DLD1 (cell line): ENCODE measurements around the gene SPAG17.

ENCODE experiments used
- in situ Hi-C: cut with HindIII; loops from 2 replicates; pipeline ENCODE4 v1.10.0; 2017; ENCODE audit warnings: low sequenced_read_pairs

The SPAG17 gene

DNA sequence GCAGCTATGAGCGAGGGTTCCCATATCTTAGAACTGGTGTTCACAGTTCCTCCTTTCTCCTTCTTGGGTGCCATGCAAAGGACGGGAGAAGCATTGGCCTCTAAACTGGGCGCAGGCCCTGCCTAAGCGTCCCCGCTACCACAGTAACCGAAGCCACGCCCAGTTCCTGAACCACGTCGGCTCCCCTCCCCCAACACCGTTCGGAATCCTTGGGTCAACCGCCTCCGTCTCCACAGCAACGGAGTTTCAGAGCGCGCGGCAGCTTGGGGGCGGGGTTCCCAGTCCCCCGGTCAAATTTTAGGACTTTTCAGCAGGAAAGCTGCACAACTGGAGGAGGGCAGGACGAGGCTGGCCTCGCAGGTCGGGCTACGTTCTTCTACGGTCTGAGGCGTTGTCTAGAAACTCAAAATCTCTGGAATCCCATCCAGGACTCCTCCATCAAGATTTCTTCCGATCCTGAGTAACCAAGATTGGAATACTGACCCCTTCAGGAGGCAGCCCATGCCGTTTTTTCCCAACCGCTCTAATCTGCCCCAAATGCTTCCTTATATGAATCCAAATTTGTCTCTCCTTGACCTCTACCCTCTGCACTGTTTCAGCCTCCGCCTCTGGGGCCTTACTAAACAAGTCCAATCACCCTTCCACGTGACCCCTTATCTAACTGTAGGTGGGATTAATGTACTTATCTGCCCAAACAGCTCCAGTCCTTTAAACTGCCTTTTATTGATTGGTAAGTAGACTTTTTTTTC is at the start of gene SPAG17:
SPAG17 (minus strand) TSS at position 145 of the 749 bp plus-strand sequence; CDS start at position 74, 71 bp downstream.
- in situ Hi-C loops = no loop called here

DNA sequence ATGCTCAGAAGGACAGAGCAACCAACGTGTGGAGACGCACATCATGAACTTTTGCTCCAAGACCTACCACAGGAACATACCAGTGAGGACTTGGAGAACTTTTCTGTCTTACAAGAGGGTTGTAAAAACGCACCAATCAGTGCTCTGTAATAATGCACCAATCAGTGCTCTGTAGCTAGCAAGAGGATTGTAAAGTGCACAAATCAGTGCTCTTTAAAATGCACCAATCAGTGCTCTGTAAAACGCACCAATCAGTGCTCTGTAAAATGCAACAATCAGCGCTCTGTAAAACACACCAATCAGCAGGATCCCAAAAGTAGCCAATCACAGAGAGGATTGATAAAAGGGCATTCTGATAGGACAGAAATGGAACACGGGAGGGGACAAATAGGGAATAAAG is 40.4 kb upstream of the SPAG17 start:
- in situ Hi-C loops = no loop called here

DNA sequence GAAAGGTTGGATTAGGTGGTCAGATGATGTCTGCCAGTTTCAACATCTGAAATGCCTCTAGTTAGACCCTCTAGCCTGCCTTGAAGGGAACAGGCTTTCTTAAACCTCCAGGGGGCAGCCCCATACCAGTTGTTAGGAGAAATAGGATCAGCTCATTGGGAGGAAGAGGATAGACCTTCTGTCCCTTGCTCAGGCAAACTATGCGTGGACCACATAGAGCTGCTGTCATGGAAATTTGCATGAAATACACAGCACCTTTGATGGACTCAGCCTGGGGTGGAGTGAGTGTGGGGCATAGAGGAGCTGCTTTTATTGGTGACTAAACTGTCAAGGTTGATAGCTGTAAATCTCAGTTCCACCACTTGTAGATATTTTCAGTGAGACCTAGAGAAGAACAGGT is 38.4 kb upstream of the SPAG17 start:
- in situ Hi-C loops = no loop called here

DNA sequence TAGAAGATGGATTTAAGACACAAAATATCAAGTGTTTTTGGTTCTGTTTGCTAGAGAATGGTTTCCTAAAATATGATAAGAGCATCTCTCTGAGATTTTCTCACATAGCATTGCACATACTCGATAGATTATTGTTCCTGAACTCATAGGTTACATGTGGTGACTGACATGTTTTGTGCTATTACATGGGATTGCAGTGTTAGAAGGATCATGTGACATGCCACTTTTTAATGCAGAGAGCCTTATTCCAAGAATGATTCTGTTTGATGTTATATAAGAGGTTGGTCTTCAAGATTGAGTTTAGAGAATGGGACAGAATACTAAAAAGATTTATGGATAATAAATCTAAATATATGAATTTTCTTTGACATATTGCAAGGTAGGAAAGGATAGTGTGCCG is 34.4 kb upstream of the SPAG17 start:
- in situ Hi-C loops = no loop called here

DNA sequence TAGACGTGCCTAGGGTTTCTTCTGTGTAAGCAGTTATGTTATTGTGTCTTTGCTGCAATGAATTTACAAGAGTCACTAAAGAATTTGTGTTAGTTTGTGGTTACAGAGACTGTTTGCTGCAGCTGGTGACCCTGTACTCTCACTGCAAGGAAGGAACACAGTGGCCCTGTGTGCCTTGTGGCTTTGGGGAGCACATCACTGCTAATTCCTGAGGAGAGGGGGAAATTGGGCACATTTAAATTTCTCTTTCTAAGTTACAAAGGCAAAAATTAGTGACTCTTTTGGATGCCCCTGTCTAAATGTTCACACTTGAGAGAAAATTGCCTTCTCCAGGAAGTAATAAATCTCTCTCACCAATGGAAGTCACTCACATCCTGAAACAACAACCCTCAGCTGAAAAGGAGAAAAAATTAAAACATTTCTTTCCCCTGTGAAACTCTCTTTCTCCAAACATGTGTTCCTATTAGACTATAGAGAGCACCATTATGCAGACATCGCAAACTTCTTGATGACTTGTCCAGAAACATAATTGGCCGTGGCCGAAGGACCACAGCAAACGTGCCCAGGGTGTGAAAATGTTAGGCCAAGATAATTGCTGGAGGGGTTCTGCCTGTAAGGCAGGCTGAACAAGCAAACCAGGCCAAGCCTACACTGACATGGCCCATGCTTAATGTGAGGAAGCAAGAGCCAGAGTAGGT is 32.3 kb upstream of the SPAG17 start:
- in situ Hi-C loops = no loop called here

DNA sequence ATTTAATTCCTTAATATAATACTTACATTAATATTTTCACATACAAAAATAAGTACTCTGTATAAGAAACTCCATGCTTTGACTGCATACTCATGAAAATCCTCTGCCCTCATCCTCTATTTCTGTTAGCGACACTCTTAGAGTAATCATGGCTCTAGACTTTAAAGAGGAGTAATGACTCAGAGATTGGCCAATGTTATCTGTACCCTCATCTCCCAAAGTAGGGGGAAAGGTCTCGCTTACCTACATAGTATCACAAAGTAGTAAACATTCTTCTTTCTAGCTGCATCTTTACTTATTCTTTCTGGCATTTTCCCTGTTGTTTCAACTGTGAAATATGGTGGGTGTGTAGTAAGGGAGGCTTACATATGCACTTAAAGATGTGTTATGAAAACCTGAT is 29.8 kb upstream of the SPAG17 start:
- in situ Hi-C loops = no loop called here

DNA sequence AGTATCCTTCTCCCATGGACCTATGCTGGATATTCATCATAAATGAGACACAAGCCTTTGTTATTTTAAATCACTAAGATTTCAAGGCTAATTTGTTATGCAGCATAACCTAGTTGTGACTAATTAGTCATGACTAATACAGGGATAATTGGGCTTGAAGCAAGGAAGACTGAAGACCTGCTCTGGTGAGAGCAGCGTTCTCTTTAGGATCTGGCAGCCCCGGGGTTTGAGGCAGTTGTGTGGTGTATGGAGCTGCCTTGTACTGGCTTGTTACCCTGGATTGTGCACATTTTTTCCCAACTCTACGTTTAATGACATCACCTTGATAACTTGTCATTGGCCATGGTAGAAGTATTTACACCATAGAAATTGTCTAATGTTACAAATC is 25.7 kb upstream of the SPAG17 start:
- in situ Hi-C loops = no loop called here

DNA sequence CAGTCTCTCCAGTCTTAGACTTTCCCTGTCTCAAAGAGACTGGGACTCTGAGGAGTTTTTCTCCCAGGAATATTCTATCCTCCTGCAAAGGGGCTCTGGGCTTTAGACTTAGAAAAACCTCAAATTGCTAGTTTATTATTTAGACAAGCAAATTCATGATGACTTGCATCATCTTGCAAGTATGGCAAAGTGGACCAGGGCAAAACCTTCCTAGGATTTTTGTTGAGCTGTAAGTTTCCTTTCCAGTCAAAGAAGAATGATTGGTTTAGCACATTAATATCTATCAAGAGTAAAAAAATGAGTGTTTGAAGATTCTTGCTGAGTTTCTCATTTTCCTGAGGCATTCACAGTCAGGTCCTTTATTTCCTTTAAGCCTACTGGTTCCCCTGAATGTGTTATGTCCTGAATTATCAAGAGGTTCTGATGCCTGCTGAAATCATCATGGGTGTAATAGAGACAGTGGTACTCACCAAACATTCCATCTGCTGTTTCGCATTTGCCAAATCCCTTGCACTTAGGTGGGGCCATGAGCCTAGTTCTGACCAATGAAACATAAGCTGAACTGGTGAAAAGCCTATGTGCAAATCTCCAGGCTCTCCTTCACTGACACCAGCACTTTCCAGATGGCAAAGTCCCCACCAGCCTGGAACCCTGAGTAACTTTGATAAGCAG is 25.2 kb upstream of the SPAG17 start:
- in situ Hi-C loops = no loop called here

DNA sequence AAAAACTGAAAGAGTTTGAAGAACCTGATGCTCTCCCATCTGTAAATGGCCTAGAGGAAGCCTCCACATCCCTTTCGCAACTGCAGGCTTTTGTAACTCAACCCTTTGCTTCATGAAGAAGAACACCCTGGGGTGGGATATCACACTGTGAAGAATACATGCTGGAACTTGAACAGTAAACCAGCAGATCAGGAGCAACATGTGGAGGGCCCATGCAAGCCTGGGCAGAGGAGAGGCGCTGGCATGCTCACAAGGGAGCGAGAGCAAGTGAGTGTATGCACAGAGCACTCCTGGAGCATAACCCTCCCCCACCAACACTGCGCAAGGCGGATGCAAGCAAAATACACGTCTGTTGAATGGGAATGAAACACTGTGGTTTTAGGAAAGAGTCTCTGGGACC is 24.6 kb upstream of the SPAG17 start:
- in situ Hi-C loops = no loop called here

DNA sequence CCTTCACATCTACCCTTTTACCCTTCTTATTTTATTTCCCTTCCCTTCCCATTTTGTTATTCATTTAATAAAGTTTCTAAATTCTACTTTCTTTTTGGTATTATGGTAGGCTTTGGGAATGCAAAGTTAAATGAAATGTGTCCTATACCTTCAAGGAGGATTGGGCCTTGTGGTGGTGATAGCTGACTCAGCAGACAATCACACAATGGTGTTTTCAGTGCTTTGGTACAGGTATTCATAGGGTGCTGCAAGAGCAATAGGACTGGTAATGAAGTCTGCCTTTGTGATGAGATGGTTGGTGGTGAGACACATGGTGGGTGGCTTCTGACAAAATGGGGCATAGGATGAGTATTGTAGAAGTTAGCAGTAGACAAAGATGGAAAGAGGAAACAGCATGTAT is 21.9 kb upstream of the SPAG17 start:
- in situ Hi-C loops = no loop called here

DNA sequence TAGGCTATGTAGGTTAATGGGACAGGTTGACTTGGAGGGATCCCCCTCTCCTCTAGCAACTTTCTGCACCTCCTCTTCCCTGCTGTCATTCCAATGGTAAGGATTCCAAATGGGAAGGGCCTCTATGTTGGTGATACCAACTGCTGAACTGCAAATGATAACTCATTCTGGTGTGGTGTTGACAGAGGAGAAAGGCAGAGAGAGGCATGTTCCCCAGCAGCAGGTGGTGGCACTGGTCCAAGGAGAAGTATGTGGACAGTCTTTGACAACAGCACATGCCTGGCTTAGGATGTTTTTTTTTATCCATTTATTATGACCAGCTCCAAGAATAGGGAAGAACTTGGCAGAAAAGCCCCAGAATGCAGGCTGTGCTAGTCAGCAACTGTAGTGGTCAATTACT is 19.6 kb upstream of the SPAG17 start:
- in situ Hi-C loops = no loop called here

DNA sequence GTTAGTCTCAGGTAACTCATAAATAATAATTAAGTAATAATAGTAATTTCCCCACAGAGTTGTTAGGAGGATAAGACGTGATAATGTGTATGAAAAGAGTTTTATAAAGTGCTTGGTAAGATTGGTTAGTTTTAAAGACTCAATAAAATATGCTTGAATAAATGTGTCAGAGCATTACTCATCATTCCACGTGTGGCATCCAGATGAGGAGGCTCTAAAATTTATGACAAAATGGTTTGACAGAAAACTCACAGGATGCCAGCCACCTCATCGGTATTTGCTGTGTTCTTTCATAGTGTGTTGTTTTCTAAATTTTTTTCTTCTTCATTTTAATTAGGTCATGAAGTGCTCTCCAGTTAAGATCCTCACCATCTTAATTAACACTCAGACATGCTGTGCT is 19.1 kb upstream of the SPAG17 start:
- in situ Hi-C loops = no loop called here

DNA sequence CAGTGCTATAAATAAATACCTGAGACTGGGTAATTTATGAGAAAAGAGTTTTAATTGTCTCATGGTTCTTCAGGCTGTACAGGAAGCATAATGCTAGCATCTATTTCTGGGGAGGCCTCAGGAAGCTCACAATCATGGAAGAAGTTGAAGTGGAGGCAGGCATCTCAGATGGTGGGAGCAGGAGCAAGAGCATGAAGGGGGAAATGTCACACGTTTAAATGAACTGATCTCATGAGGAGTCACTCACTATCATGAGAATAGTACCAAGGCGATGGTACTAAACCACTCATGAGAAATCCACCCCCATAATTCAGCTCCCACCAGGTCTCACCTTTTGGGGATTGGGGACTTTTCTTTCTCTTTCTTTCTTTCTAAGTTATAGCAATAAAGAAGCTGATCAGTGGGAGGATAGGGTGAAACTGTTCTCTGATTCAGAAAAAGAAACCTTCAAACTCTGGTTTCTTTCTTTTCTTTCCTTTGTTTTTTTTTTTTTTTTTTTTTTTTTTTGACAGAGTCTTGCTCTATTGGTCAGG is 17.1 kb upstream of the SPAG17 start:
- in situ Hi-C loops = no loop called here

DNA sequence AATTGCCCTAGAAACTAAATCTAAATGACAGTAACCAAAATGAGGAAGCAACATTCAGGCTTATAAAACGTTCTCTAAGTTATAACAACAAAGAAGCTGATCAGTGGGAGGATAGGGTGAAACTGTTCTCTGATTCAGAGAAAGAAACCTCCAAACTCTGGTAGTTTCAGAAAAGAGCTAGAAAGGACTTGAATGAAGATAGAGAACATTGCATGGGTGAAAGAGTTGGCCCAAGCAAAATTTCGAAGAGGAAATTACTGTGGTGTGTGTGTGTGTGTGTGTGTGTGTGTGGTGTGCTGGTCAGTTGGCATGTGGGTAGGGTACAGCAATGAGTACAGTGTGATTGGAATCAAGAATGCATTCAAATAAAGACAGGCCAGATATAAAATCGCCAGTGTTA is 16.5 kb upstream of the SPAG17 start:
- in situ Hi-C loops = no loop called here

DNA sequence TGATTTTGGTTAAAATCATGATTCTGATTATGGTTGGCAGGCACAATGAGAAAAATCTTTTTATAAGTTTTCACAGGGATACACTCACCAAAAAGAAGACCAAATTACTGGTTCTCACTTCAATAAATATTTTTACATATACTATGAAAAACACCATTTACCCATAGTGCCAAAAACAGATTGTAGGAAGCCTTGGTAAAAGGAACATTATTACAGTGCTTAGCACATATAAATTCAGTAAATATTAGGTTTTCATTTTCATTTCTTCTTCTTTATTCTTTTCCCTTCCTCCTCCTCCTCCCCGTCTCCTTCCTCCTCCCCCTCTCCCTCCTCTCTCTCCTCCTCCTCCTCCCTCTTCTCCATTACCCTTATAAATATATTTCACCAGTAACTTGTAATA is 15.8 kb upstream of the SPAG17 start:
- in situ Hi-C loops = no loop called here

DNA sequence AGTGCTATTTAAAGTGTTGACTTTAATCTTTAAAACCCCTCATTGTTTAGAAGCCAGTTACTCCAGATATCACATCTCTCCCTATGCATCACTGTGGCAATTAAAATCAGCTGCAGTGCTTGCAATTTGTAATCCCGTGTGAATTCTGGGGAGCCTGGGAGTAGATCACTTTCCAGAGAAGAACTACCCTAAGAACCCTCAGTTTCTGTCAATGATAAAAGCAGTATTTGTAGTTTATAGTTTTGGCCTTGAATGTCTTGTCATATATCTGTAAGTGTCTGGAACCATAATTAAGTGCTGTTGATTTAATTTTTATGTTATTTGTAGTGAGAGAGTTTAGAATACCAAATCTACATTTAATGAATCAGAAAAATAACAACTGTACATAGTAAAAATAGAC is 5.5 kb upstream of the SPAG17 start:
- in situ Hi-C loops = no loop called here

DNA sequence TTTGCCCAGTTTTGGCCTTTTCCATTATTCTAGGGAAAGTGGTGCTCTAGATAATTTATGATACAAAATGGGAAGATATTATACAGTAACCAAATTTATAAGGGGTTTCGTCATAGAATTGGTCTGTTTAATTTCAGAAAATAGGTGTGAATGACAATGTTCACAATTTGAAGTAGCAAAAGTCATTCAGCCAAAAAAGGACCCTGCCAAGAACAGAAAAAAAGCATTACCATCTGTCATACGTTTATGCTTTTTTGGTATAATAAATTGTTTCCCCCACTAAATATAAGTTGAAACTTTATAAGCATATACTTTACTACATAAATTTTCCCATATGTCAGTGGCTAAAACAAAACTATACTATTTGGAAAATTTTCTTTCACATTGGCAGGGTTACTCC is 4.5 kb upstream of the SPAG17 start:
- in situ Hi-C loops = no loop called here

DNA sequence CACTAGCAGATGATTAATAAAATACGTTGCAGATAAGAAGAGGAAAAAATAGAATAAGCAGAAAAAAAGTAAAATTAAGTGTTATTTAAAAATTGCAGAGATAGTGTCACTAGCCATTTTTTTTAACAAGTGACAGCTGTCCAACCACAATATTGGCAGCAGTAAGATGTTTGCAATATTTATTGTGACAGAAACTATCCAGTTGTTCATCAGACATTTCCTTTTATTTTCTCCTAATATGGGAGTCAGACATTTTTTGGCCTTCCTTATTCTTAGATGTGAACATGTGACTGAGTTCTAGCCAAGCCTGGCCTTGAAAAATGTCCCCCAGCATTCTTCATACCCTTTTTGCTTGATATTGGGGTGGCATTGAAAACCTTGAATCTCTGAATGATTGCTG is 3.4 kb upstream of the SPAG17 start:
- in situ Hi-C loops = no loop called here

DNA sequence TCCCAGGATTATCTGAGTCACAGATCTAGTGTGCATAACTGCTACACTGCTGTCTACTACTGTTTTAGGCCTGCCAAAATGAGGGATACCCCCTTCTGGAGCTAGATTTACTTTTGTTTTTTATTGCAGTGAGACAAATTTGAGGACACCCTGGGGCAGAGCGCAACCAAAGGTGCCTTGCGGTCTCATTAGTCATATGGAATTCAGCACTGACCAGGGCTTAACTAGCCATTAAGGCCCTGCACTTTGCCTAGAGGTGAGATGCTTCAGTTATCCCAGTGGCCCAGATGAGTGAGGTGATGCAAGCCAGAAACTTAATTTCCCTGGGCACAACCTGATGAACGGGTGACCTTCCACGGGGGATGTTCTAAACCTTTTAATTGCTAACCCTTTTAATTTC is 998 bp upstream of the SPAG17 start:
- in situ Hi-C loops = no loop called here

DNA sequence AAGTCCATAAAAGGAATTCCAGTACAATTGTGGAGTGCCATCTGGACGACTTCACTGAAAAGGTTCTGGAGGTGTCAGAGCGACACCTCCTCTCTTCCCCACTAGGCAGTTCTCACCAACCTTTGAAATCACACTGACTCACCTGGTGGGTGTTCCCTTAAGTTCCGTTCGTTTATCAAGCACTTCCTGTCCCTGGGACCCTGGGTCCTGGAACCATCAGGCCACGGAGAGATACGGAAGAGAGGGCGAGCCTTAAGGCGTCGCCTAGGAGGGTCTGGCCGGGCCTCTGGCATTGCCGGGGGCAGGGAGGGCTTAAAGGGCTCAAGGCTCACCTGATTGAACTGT is 317 bp downstream of the SPAG17 start:
- in situ Hi-C loops = no loop called here

DNA sequence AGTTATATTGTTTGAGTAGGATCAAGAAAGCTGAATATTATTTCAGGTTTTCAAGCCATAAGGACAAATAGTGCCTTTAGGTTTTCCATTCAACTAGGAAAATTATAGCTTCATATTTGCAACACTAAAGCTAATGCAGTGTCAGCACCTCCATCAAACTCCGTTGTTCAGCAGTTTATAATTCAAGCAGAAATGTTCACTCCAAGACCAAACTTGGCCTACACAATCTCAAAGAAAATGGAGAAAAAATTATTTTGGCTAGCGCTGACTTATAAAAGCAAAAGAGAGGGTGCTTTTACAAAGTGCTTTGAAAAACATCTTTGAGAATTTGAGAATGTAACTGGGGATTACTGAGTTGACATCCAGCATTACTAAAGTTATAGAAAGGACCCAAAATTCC is 1.4 kb downstream of the SPAG17 start:
- in situ Hi-C loops = no loop called here

DNA sequence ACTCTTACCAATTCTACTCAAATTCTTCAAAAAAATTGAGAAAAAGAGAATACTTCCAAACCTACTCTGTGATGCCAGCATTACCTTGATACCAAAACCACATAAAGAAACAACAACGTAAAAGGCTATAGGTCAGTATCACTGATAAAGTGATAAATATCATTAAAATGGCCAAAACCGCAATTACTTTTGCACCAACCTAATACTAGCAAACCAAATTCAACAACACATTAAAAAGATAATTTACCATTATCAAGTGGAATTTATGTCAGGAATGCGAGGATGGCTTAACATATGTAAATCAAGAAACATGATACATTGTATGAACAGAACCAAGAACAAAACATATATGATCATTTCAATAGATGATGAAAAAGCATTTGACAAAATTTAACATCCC is 7.0 kb downstream of the SPAG17 start:
- in situ Hi-C loops = no loop called here
